SJSA1 (cell line): ENCODE data around the gene IFT81. TPM values are rescaled to one million over a fixed set of nuclear protein-coding genes. Genes with fewer than 3 reads are reported as not detected.

Experiments
- DNase-seq, 2 experiments: peaks; one replicate each; pipeline ENCODE4 v3.0.0-alpha.2; 2015 to 2020; ENCODE audit warnings: low spot score in 2 of 2, low read depth in 1 of 2
- H3K27ac ChIP-seq: fragments of 250-450 bp; sonication (Bioruptor Pico); 2 replicates; pipeline ENCODE4 v1.5.1; 2020; ENCODE audit warnings: mild to moderate bottlenecking, moderate library complexity
- H3K27me3 ChIP-seq: fragments of 250-450 bp; sonication (Bioruptor Pico); replicated peaks from 2 replicates; pipeline ENCODE4 v1.5.1; 2020; ENCODE audit warnings: mild to moderate bottlenecking, moderate library complexity
- H3K36me3 ChIP-seq: fragments of 250-450 bp; sonication (Bioruptor Pico); 2 replicates; pipeline ENCODE4 v1.5.1; 2020; ENCODE audit warnings: mild to moderate bottlenecking
- H3K4me1 ChIP-seq: fragments of 250-450 bp; sonication (Bioruptor Pico); replicated peaks from 2 replicates; pipeline ENCODE4 v1.6.1; 2021; ENCODE audit warnings: mild to moderate bottlenecking
- H3K4me3 ChIP-seq: fragments of 250-450 bp; sonication (Bioruptor Pico); 2 replicates; pipeline ENCODE4 v1.5.1; 2020; ENCODE audit warnings: mild to moderate bottlenecking
- H3K9me3 ChIP-seq: fragments of 250-450 bp; sonication (Bioruptor Pico); replicated peaks from 2 replicates; pipeline ENCODE4 v1.5.1; 2020; ENCODE audit warnings: mild to moderate bottlenecking
- total RNA-seq: library from RNA; depleted of rRNA; stranded (reverse); fragments of >200 nt; shearing (Covaris generic); gene quantifications from 2 replicates; pipeline ENCODE4 v1.2.3, GENCODE V29; 2014

The IFT81 gene
- total RNA-seq, 1 experiment from 2014 or later: 9.8 TPM

- no peak overlapping the region for H3K27ac ChIP-seq
- no peaks in the 10 kb centered on the region for H3K27me3 ChIP-seq
- H3K36me3 ChIP-seq: peaks cover 10% of the 10 kb centered on the region
- no peak for DNase-seq
- H3K4me3 ChIP-seq: no peak overlapping the region
- no peaks in the 10 kb centered on the region for H3K4me1 ChIP-seq
- H3K9me3 ChIP-seq: no peaks in the 10 kb centered on the region
Observed at GRCh38 chr12:110156766-110157165, 32.6 kb downstream of the IFT81 start.

- no peak overlapping the region for H3K4me3 ChIP-seq
- no peaks in the 10 kb centered on the region for H3K27me3 ChIP-seq
- H3K27ac ChIP-seq: no peak overlapping the region
- no peaks in the 10 kb centered on the region for H3K9me3 ChIP-seq
- no peak for DNase-seq
- H3K36me3 ChIP-seq: peaks cover 6% of the 10 kb centered on the region
- no peaks in the 10 kb centered on the region for H3K4me1 ChIP-seq
Observed at GRCh38 chr12:110157539-110157938, 33.4 kb downstream of the IFT81 start.

- no peak overlapping the region for H3K27ac ChIP-seq
- no peaks in the 10 kb centered on the region for H3K4me1 ChIP-seq
- no peak for DNase-seq
- H3K27me3 ChIP-seq: no peaks in the 10 kb centered on the region
- H3K9me3 ChIP-seq: no peaks in the 10 kb centered on the region
- no peak overlapping the region for H3K4me3 ChIP-seq
- peaks cover 6% of the 10 kb centered on the region for H3K36me3 ChIP-seq
Observed at GRCh38 chr12:110159671-110160245, 35.6 kb downstream of the IFT81 start.

GRCh38 chr12:110165540-110166159 lies 41.5 kb downstream of the IFT81 start:
- H3K27ac ChIP-seq: no peak overlapping the region
- H3K36me3 ChIP-seq: 0 out of 2 replicates have a peak, but pooled peaks cover 4% of the 10 kb centered on the region
- H3K27me3 ChIP-seq: no peaks in the 10 kb centered on the region
- no peaks in the 10 kb centered on the region for H3K9me3 ChIP-seq
- H3K4me3 ChIP-seq: no peak overlapping the region
- DNase-seq: no peak
- H3K4me1 ChIP-seq: no peaks in the 10 kb centered on the region

- Histone ChIP-seq H3K27ac (no peak overlapping the region), H3K27me3 (no peaks in the 10 kb centered on the region), H3K4me3 (no peak overlapping the region), H3K4me1 (no peaks in the 10 kb centered on the region), H3K9me3 (no peaks in the 10 kb centered on the region), H3K36me3 (0 out of 2 replicates have a peak, but pooled peaks cover 4% of the 10 kb centered on the region)
- DNase-seq: no peak
Observed at GRCh38 chr12:110168732-110169455, 44.7 kb downstream of the IFT81 start.

- Histone ChIP-seq H3K4me1 (no peaks in the 10 kb centered on the region), H3K4me3 (no peak overlapping the region), H3K27ac (no peak overlapping the region), H3K27me3 (no peaks in the 10 kb centered on the region), H3K36me3 (0 out of 2 replicates have a peak, but pooled peaks cover 2% of the 10 kb centered on the region), H3K9me3 (no peaks in the 10 kb centered on the region)
- no peak for DNase-seq
Observed at GRCh38 chr12:110170535-110171185, 46.5 kb downstream of the IFT81 start.

GRCh38 chr12:110171186-110171538 lies 47.0 kb downstream of the IFT81 start:
- H3K4me1 ChIP-seq: no peaks in the 10 kb centered on the region
- no peak overlapping the region for H3K27ac ChIP-seq

GRCh38 chr12:110171636-110172035 lies 47.5 kb downstream of the IFT81 start:
- no peak overlapping the region for H3K4me3 ChIP-seq
- H3K36me3 ChIP-seq: 0 out of 2 replicates have a peak, but pooled peaks cover 2% of the 10 kb centered on the region
- no peaks in the 10 kb centered on the region for H3K4me1 ChIP-seq
- DNase-seq: no peak
- no peak overlapping the region for H3K27ac ChIP-seq
- H3K27me3 ChIP-seq: no peaks in the 10 kb centered on the region
- H3K9me3 ChIP-seq: no peaks in the 10 kb centered on the region

More at GRCh38 chr12:110171186-110171538, 47.0 kb downstream of the IFT81 start:
- DNase-seq: no peak
- Histone ChIP-seq H3K36me3 (0 out of 2 replicates have a peak, but pooled peaks cover 2% of the 10 kb centered on the region), H3K4me3 (no peak overlapping the region), H3K27me3 (no peaks in the 10 kb centered on the region), H3K9me3 (no peaks in the 10 kb centered on the region)

- no peaks in the 10 kb centered on the region for H3K9me3 ChIP-seq
- H3K4me3 ChIP-seq: no peak overlapping the region
- peaks cover 4% of the 10 kb centered on the region for H3K4me1 ChIP-seq
- no peak overlapping the region for H3K27ac ChIP-seq
- H3K36me3 ChIP-seq: no peaks in the 10 kb centered on the region
- H3K27me3 ChIP-seq: no peaks in the 10 kb centered on the region
- DNase-seq: no peak
Observed at GRCh38 chr12:110174373-110174996, 50.3 kb downstream of the IFT81 start.

GRCh38 chr12:110175201-110175600 lies 51.0 kb downstream of the IFT81 start:
- no peak overlapping the region for H3K27ac ChIP-seq
- no peaks in the 10 kb centered on the region for H3K36me3 ChIP-seq
- no peak overlapping the region for H3K4me3 ChIP-seq
- H3K27me3 ChIP-seq: no peaks in the 10 kb centered on the region
- H3K9me3 ChIP-seq: no peaks in the 10 kb centered on the region
- H3K4me1 ChIP-seq: peaks cover 4% of the 10 kb centered on the region
- no peak for DNase-seq

GRCh38 chr12:110176745-110177144 lies 52.6 kb downstream of the IFT81 start:
- Histone ChIP-seq H3K4me3 (no peak overlapping the region), H3K36me3 (no peaks in the 10 kb centered on the region), H3K27ac (no peak overlapping the region), H3K4me1 (peaks cover 4% of the 10 kb centered on the region), H3K27me3 (no peaks in the 10 kb centered on the region), H3K9me3 (no peaks in the 10 kb centered on the region)
- no peak for DNase-seq

GRCh38 chr12:110179291-110179690 lies 55.1 kb downstream of the IFT81 start:
- no peak overlapping the region for H3K4me3 ChIP-seq
- H3K9me3 ChIP-seq: no peaks in the 10 kb centered on the region
- peaks cover 5% of the 10 kb centered on the region for H3K36me3 ChIP-seq
- H3K27me3 ChIP-seq: no peaks in the 10 kb centered on the region
- DNase-seq: peak; percentile 48 to 61
- peaks cover 4% of the 10 kb centered on the region for H3K4me1 ChIP-seq
- peak overlapping the region; percentile 18; the same call in 1 of the 2 replicates for H3K27ac ChIP-seq

- DNase-seq: no peak
- H3K4me3 ChIP-seq: no peak overlapping the region
- no peak overlapping the region for H3K27ac ChIP-seq
- peaks cover 4% of the 10 kb centered on the region for H3K4me1 ChIP-seq
- H3K27me3 ChIP-seq: no peaks in the 10 kb centered on the region
- H3K36me3 ChIP-seq: peaks cover 5% of the 10 kb centered on the region
- no peaks in the 10 kb centered on the region for H3K9me3 ChIP-seq
Observed at GRCh38 chr12:110180591-110181005, 56.4 kb downstream of the IFT81 start.
